Vagina (tissue), 2 donors: ENCODE results near the gene RRAS.

ENCODE experiments used
- POLR2A ChIP-seq, 2 donors: fragments of 450-650 bp; IDR thresholded peaks; one replicate each; pipeline ENCODE4 v1.6.1; 2017; ENCODE audit warnings: antibody characterized with exemption in 2 of 2, mild to moderate bottlenecking in 2 of 2, moderate library complexity in 2 of 2
- POLR2AphosphoS5 ChIP-seq, 2 donors: sonication (generic); formaldehyde crosslinking; IDR thresholded peaks; one replicate each; pipeline ENCODE4 v1.9.0; 2017; ENCODE audit warnings: antibody characterized with exemption in 2 of 2, mild to moderate bottlenecking in 2 of 2, low read depth in 1 of 2; ENCODE audit not compliant: insufficient read depth in 1 of 2
- TF ChIP-seq, protein P1 (sequence below), 3 experiments: fragments of 450-650 bp in 2 of 3; fragments of 200-600 bp in 1 of 3; sonication (generic) in 1 of 3; IDR thresholded peaks; one replicate each; pipeline ENCODE4 v1.5.1; 2017 to 2019; ENCODE audit warnings: antibody characterized with exemption in 3 of 3, mild to moderate bottlenecking in 2 of 3, moderate library complexity in 2 of 3

DNA sequence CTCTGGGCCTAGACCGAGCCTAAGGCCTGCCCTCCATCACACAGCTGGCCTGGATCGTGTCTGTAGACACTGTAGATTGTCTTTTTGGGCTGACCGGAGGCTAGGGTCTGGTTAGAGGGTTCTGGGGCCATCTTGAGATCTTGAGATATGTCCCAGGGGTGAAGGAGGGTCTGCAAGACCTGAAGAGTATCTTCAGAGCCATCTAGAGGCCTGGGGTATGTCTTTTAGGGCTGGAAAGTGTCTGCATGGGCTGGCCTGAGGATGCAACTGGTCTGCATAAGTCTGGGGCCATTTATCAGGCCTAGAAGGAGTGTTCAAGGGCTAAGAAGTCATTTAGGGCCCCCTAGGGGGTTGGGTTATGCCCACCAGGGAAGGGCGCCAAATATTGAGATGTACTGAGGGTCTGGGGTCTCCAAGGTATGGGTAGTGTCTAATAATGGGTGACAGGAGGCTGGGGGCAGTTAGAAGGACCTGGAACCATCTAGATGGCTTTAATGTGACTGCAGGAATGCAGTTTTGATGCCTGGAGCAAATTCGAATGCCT, 2.6 kb upstream of the RRAS start:
- TF ChIP-seq, protein P1, sequence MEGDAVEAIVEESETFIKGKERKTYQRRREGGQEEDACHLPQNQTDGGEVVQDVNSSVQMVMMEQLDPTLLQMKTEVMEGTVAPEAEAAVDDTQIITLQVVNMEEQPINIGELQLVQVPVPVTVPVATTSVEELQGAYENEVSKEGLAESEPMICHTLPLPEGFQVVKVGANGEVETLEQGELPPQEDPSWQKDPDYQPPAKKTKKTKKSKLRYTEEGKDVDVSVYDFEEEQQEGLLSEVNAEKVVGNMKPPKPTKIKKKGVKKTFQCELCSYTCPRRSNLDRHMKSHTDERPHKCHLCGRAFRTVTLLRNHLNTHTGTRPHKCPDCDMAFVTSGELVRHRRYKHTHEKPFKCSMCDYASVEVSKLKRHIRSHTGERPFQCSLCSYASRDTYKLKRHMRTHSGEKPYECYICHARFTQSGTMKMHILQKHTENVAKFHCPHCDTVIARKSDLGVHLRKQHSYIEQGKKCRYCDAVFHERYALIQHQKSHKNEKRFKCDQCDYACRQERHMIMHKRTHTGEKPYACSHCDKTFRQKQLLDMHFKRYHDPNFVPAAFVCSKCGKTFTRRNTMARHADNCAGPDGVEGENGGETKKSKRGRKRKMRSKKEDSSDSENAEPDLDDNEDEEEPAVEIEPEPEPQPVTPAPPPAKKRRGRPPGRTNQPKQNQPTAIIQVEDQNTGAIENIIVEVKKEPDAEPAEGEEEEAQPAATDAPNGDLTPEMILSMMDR (IDR thresholded peaks at IDR 0.05), result no peak
- TF ChIP-seq POLR2AphosphoS5 (IDR thresholded peaks at IDR 0.05; ENCODE audit: insufficient read depth in 1 of 2, low read depth in 1 of 2) (no peak), POLR2A (IDR thresholded peaks at IDR 0.05) (no peak)
